AG04450 (cell line): ENCODE measurements around the gene MOV10L1. TPM values are rescaled to one million over a fixed set of nuclear protein-coding genes. Genes with fewer than 3 reads are reported as not detected.

Experiments
- CTCF ChIA-PET: fragments of 300-600, 350-600 bp; formaldehyde crosslinking; extraction: SDS; loops from one replicate; lab custom pipeline; 2022; ENCODE audit warnings: antibody characterized with exemption, inconsistent platforms; lab: Charles Lee
- POLR2A ChIA-PET: fragments of 350-600 bp; formaldehyde crosslinking; extraction: SDS; loops from one replicate; lab custom pipeline; 2021; ENCODE audit warnings: antibody characterized with exemption, inconsistent platforms; lab: Yijun Ruan, JAX
- DNase-seq: peaks from one replicate; pipeline ENCODE4 v3.0.0-alpha.2; 2011; ENCODE audit warnings: low read depth, low spot score
- H3K27ac ChIP-seq: one replicate; pipeline ENCODE4 v1.5.1; 2012; ENCODE audit warnings: low read depth, low read length, control low read depth
- H3K27me3 ChIP-seq: one replicate; pipeline ENCODE4 v1.6.0; 2012; ENCODE audit warnings: low read length; ENCODE audit not compliant: control insufficient read depth, insufficient read depth
- H3K4me3 ChIP-seq: 2 replicates; pipeline ENCODE4 v1.5.1; 2011; ENCODE audit warnings: mild to moderate bottlenecking, low read depth, low read length, control low read depth
- H3K9me3 ChIP-seq: 2 replicates; pipeline ENCODE4 v1.5.1; 2012; ENCODE audit warnings: low read length; ENCODE audit not compliant: control insufficient read depth, insufficient read depth
- polyA plus RNA-seq: library from polyadenylated mRNA; depleted of rRNA; stranded (reverse); fragments of >200 nt; gene quantifications from 2 replicates; pipeline ENCODE4 v1.2.3, GENCODE V29; 2011
- TF ChIP-seq, protein P1 (sequence below): IDR thresholded peaks from 2 replicates; pipeline ENCODE4 v1.5.1; 2011; ENCODE audit warnings: low read depth, low read length, control low read depth, inconsistent platforms

Gene MOV10L1
- polyA plus RNA-seq, 1 experiment = 4.2 TPM

DNA sequence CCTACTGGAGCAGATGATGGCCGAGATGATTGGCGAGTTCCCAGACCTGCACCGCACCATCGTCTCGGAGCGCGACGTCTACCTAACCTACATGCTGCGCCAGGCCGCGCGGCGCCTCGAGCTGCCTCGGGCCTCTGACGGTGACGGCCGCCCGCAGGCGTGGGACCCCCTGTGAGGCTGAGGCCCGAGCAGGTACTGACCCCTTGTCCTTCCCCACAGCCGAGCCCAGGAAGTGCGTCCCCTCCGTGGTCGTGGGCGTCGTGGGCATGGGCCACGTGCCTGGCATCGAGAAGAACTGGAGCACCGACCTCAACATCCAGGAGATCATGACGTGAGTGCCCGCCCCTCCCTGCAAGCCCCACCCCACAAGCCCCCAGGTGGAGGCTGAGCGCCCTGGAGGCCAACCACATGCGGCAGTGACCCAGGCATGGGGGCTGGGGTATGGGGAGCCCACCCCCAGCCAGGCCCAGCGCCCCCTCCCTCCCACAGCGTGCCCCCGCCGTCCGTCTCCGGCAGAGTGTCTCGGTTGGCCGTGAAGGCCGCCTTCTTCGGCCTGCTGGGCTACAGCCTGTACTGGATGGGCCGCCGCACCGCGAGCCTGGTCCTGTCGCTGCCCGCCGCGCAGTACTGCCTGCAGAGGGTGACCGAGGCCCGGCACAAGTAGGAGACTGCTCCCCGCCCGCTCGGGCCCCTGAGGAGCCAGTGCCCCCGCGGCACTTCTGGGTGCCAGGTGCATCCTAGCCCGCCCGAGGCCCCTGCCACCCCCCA lies 108.2 kb downstream of the MOV10L1 start:
- no peak for DNase-seq
- Histone ChIP-seq H3K9me3 (no peaks in the 10 kb centered on the region; the same call in 1 of the 2 replicates), H3K27me3 (no peaks in the 10 kb centered on the region), H3K27ac (no peak overlapping the region), H3K4me3 (no peak overlapping the region)
- POLR2A ChIA-PET = no interaction called here
- TF ChIP-seq, protein P1, sequence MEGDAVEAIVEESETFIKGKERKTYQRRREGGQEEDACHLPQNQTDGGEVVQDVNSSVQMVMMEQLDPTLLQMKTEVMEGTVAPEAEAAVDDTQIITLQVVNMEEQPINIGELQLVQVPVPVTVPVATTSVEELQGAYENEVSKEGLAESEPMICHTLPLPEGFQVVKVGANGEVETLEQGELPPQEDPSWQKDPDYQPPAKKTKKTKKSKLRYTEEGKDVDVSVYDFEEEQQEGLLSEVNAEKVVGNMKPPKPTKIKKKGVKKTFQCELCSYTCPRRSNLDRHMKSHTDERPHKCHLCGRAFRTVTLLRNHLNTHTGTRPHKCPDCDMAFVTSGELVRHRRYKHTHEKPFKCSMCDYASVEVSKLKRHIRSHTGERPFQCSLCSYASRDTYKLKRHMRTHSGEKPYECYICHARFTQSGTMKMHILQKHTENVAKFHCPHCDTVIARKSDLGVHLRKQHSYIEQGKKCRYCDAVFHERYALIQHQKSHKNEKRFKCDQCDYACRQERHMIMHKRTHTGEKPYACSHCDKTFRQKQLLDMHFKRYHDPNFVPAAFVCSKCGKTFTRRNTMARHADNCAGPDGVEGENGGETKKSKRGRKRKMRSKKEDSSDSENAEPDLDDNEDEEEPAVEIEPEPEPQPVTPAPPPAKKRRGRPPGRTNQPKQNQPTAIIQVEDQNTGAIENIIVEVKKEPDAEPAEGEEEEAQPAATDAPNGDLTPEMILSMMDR = no peak
- CTCF ChIA-PET = no interaction called here

DNA sequence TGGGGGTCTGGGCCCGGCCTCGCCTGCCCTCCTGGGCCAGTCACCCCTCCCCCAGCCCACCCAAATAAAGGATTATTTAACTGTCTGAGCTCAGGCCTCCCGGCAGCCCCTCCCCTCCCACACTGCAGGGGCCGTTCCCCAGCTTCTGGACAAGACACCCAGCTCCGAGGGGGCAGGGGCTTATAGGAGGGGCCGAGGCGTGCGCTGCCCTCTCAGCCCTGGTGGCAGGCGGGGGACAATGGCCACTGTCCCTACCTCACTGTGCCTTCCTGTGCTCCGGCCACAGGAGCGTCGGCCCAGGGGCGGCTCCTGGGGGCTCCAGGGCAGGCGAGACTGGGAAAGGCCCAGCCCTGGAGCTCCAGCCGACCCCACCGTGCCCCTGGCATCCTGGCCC lies 108.8 kb downstream of the MOV10L1 start:
- POLR2A ChIA-PET = no interaction called here
- CTCF ChIA-PET = no interaction called here
- H3K4me3 ChIP-seq = no peak overlapping the region
- H3K27me3 ChIP-seq = no peaks in the 10 kb centered on the region
- TF ChIP-seq, protein P1 = no peak
- no peak overlapping the region for H3K27ac ChIP-seq
- no peaks in the 10 kb centered on the region; the same call in 1 of the 2 replicates for H3K9me3 ChIP-seq
- DNase-seq = no peak

DNA sequence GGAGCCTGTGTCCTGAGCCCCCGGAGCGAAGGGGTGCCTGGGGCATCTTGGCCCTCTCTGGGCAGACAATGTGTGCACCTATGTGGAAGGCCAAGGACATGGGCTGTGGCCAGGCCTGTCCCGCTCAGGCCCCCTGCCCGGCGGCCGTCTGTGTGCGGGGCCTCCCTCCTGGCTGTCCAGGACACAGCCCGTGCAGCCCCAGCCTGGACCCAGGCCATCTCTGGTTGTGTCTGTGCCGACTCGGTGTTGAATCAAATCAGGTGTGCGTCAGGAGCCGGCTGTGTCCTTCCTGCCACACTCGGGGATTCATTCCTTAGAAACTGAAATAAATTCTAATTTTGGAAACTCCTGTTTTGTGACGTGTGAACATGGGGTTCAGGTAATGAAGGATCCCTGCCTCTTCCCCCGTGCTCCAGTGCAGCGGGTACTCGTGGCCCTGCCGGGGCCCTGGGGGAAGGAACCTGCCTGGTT lies 109.5 kb downstream of the MOV10L1 start:
- DNase-seq = no peak
- TF ChIP-seq, protein P1 = no peak
- Histone ChIP-seq H3K4me3 (no peak overlapping the region), H3K9me3 (no peaks in the 10 kb centered on the region; the same call in 1 of the 2 replicates), H3K27me3 (no peaks in the 10 kb centered on the region), H3K27ac (no peak overlapping the region)
- CTCF ChIA-PET = no interaction called here
- POLR2A ChIA-PET = no interaction called here

DNA sequence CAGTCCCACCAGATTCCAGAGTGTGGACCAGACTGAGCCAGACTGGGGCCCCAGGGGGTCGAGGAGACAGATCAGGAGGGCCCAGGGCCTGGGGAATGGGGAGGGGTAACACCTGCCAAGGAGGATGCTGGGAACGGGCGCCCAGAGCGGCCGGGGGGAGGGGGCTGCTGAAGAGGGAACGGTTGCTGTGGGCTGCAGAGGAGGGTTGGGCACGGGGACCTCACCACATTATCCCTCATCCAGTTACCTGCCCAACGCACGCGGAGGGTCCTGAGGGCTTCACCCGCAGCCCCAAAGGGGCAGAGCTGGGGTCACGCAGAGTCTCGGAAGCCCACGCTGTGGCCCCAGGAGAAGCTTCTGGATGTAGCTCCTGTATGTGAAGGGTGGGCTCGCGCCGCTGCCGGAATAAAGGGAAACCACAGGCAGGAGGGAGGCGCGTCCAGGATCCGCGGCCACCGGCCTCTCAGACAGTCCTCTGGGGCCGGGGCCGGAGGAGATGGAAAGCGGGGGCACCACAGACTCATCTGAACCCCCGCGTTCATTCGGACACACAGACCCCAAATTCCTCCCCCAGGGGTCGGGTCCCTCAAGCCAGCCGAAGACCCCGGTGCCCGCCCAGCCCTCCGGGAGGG lies 110.1 kb downstream of the MOV10L1 start:
- Histone ChIP-seq H3K4me3 (peak overlapping the region; percentile 66), H3K9me3 (no peaks in the 10 kb centered on the region; the same call in 1 of the 2 replicates), H3K27me3 (no peaks in the 10 kb centered on the region), H3K27ac (no peak overlapping the region)
- ChIA-PET CTCF (no interaction called here), POLR2A (no interaction called here)
- TF ChIP-seq, protein P1 = no peak
- no peak for DNase-seq

DNA sequence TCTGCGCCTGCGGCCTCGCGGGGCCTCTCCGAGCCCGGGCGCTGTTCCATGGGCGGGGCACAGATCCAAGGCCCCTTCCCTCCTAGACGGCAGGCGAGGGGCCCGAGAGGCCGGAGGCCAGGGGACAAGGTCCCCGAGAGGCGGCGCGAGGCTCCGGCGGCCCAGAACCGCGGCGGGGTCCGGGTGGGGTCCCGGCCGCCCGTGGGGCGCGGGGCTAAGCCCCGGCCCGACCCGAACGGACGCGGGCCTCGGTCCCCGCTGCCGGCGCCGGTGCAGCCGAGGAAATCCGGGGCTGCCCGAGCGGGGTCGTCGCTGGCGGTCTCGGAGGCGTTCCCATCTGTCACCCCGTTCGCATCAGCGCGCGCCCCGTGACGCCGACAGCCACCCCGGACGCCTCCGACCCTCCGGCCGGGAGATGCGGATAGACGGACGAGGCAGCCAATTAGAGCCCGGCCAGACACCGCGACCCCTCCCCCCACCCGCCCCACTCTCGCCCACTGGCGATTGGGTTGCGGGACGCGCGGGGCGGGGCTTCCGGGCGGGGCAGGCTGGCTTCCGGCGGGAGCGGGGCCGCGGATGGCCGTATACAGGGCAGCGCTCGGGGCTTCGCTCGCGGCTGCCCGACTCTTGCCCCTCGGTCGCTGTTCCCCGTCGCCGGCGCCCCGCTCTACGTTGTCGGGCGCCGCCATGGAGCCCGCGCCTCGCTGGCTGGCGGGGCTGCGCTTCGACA lies 110.8 kb downstream of the MOV10L1 start, which contains the start of gene SELENOO:
SELENOO (plus strand) TSS at position 551 of the 730 bp plus-strand sequence; CDS start at position 577, 26 bp downstream.
- ChIA-PET POLR2A (no interaction called here), CTCF (no interaction called here)
- DNase-seq = peak; percentile 42
- Histone ChIP-seq H3K27ac (no peak within 1 kb of the TSS), H3K27me3 (no peaks in the 10 kb centered on the region), H3K9me3 (no peaks in the 10 kb centered on the region; the same call in 1 of the 2 replicates), H3K4me3 (peak within 1 kb of the TSS; percentile 72)
- TF ChIP-seq, protein P1 = no peak
